HG02623 (cell line): ENCODE results near the gene BTNL9.
"Not testable (repeated sequence)": the region's sequence is repeated elsewhere in the genome, so short reads cannot be mapped to it uniquely, and the experiment has no call there.

ENCODE experiments used
- ATAC-seq: cut with Tn5 transposase; IDR thresholded peaks from one replicate; pipeline ENCODE4 v1.9.1; 2021; ENCODE audit warnings: moderate library complexity; ENCODE audit not compliant: unreplicated experiment

The BTNL9 gene

GRCh38 chr5:181039931-181040630 is at the start of gene BTNL9:
TSS of gene BTNL9 (plus strand) at chr5:181040266. CDS start at chr5:181045490, 5,224 bp downstream.
- ATAC-seq = no peak

- ATAC-seq = no peak
Measured at GRCh38 chr5:180990882-180991242, 49.2 kb upstream of the BTNL9 start.

- no peak for ATAC-seq
Measured at GRCh38 chr5:181001947-181002346, 38.1 kb upstream of the BTNL9 start.

GRCh38 chr5:181005791-181006190 is 34.3 kb upstream of the BTNL9 start:
- ATAC-seq = no peak

- no peak for ATAC-seq
Measured at GRCh38 chr5:181008136-181008535, 31.9 kb upstream of the BTNL9 start.

GRCh38 chr5:181010018-181010417 is 30.0 kb upstream of the BTNL9 start:
- ATAC-seq = not testable (repeated sequence)

GRCh38 chr5:181014654-181015053 is 25.4 kb upstream of the BTNL9 start:
- not testable (repeated sequence) for ATAC-seq

- ATAC-seq = not testable (repeated sequence)
Measured at GRCh38 chr5:181017448-181017847, 22.6 kb upstream of the BTNL9 start.

GRCh38 chr5:181020688-181021087 is 19.4 kb upstream of the BTNL9 start:
- ATAC-seq = no peak

GRCh38 chr5:181024245-181025064 is 15.6 kb upstream of the BTNL9 start:
- ATAC-seq = no peak

GRCh38 chr5:181027452-181028031 is 12.5 kb upstream of the BTNL9 start:
- no peak for ATAC-seq

- ATAC-seq = no peak
Measured at GRCh38 chr5:181028032-181028819, 11.8 kb upstream of the BTNL9 start.

- no peak for ATAC-seq
Measured at GRCh38 chr5:181031716-181032115, 8.3 kb upstream of the BTNL9 start.

GRCh38 chr5:181035991-181036815 is 3.9 kb upstream of the BTNL9 start:
- no peak for ATAC-seq

- ATAC-seq = no peak
Measured at GRCh38 chr5:181036816-181037364, 3.2 kb upstream of the BTNL9 start.

GRCh38 chr5:181037365-181037861 is 2.7 kb upstream of the BTNL9 start:
- no peak for ATAC-seq

- ATAC-seq = no peak
Measured at GRCh38 chr5:181039471-181039870, 595 bp upstream of the BTNL9 start.

- no peak for ATAC-seq
Measured at GRCh38 chr5:181040631-181040945, 522 bp downstream of the BTNL9 start.

- no peak for ATAC-seq
Measured at GRCh38 chr5:181041043-181041442, 977 bp downstream of the BTNL9 start.
